Measurements from ENCODE around the gene POLR3A. TPM values are rescaled to one million over a fixed set of nuclear protein-coding genes. Genes with fewer than 3 reads are reported as not detected.
A peak's percentile ranks its signal among the peaks of the same experiment; 100 is the strongest.

POLR3A gene
- total and polyA plus RNA-seq, 2 of the 13 experiments (the other 11 are each of a cell fraction or from before 2014, with no cell fraction given), result 13.6 to 19.2 TPM

- Histone ChIP-seq H3K27me3 (ENCODE audit: control insufficient read depth in 1 of 2, insufficient read depth in 2 of 2, low read length in 2 of 2) (no peaks in the 10 kb centered on the region), H4K20me1 (ENCODE audit: insufficient read depth, low read length) (peaks cover 4% of the 10 kb centered on the region), H3K36me3 (replicated peaks in 1 of 2; ENCODE audit: control insufficient read depth in 1 of 2, insufficient read depth in 2 of 2, low read length in 2 of 2) (no peaks in the 10 kb centered on the region; a peak in 1 of 5 replicates), H3K9ac (ENCODE audit: insufficient read depth, low read depth, low read length) (peak overlapping the region; percentile 76), H3K9me3 (ENCODE audit: low read length) (no peaks in the 10 kb centered on the region), H3K4me2 (ENCODE audit: low read depth, low read length) (peak overlapping the region; percentile 87), H3K4me1 (ENCODE audit: insufficient read depth, low read length) (peaks cover 61% of the 10 kb centered on the region), H3K27ac (ENCODE audit: extremely low read length, insufficient read depth, low read length) (peak overlapping the region; percentile 57), H2AFZ (ENCODE audit: low read length) (no peak overlapping the region), H3K4me3 (replicated peaks in 1 of 3; ENCODE audit: insufficient read depth in 1 of 3, low read depth in 2 of 3, low read length in 3 of 3) (peak overlapping the region; percentile 73 to 92 (median 89)), H3K79me2 (ENCODE audit: insufficient read depth, low read length) (peaks cover 51% of the 10 kb centered on the region)
- in situ Hi-C loops (cut with HindIII; ENCODE audit: extremely low pct_ligation_motif_present, low pct_unique_long_range_greater_than_20kb), result no loop called here
- FAIRE-seq (no peak), DNase-seq (ENCODE audit: low spot score) (no peak), ATAC-seq (peak; percentile 76)
- BruUV-seq (replicated peaks), result no TSS peak
- CTCF ChIA-PET (ENCODE audit: low intra/inter-chr PET ratio, low total read pairs), result interaction anchor here (1.8 kb wide), 1 partner anchor 79 kb away, joined by 5 read pairs; no protein-coding TSS in a partner anchor
- intact Hi-C loops (cut with micrococcal nuclease; ENCODE audit: unreplicated experiment), result loop anchor here (5.0 kb wide), 2 partner anchors 46 to 79 kb away; no protein-coding TSS in a partner anchor
- POLR2A ChIA-PET, result interaction anchor here (0.7 to 3.2 kb wide), 6 partner anchors 14 to 63 kb away, joined by 3 to 14 read pairs (median 8); no protein-coding TSS in a partner anchor
- 13% methylated on average over 3 of the region's 73 CpGs for WGBS (ENCODE audit: low lambda C conversion rate)
- 0 out of 2 replicates have a peak, but pooled peaks have one; percentile 26 for TF ChIP-seq ZNF746 (CRISPR knock-in tag; IDR thresholded peaks at IDR 0.05)
- no peak for TF ChIP-seq ZBTB40 (IDR thresholded peaks at IDR 0.05)
- TF ChIP-seq ZBTB40 (CRISPR knock-in tag; IDR thresholded peaks at IDR 0.05), result peak; percentile 44; the same call in 1 of the 2 replicates
- TF ChIP-seq ZMAT3 (CRISPR knock-in tag; conservative IDR thresholded peaks at IDR 0.05), result peak; percentile 72; the same call in 1 of the 2 replicates
- no peak for TF ChIP-seq ZNF782 (CRISPR knock-in tag; IDR thresholded peaks at IDR 0.05; ENCODE audit: borderline replicate concordance)
- peak; percentile 83 for TF ChIP-seq ZNF777 (CRISPR knock-in tag; IDR thresholded peaks at IDR 0.05)
- no peak for TF ChIP-seq SOX6 (IDR thresholded peaks at IDR 0.05)
- peak; percentile 33; the same call in 1 of the 2 replicates for TF ChIP-seq SOX6 (CRISPR knock-in tag; IDR thresholded peaks at IDR 0.05)
- TF ChIP-seq PCBP1 (IDR thresholded peaks at IDR 0.05; ENCODE audit: borderline replicate concordance, low read depth, low read length), result no peak
- TF ChIP-seq GABPB1 (CRISPR knock-in tag; IDR thresholded peaks at IDR 0.05), result peak; percentile 47; the same call in 1 of the 2 replicates
- no peak for TF ChIP-seq ZXDC (CRISPR knock-in tag; IDR thresholded peaks at IDR 0.05)
- TF ChIP-seq MLLT10 (CRISPR knock-in tag; IDR thresholded peaks at IDR 0.05), result no peak
Measured at GRCh38 chr10:77925795-77926565, 103.3 kb downstream of the POLR3A start.
